Activated CD4-positive, CD25-positive, alpha-beta regulatory T cell treated with anti-CD3 and anti-CD28 coated beads, Interleukin-2, amount 50 U/mL, for 72 hours (primary cell): ENCODE data around the gene NPY4R2.
"Not testable (repeated sequence)": the region's sequence is repeated elsewhere in the genome, so short reads cannot be mapped to it uniquely, and the experiment has no call there.

Experiments used
- DNase-seq: peaks from one replicate; pipeline ENCODE4 v3.0.0; 2021

Gene NPY4R2, protein sequence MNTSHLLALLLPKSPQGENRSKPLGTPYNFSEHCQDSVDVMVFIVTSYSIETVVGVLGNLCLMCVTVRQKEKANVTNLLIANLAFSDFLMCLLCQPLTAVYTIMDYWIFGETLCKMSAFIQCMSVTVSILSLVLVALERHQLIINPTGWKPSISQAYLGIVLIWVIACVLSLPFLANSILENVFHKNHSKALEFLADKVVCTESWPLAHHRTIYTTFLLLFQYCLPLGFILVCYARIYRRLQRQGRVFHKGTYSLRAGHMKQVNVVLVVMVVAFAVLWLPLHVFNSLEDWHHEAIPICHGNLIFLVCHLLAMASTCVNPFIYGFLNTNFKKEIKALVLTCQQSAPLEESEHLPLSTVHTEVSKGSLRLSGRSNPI

DNA sequence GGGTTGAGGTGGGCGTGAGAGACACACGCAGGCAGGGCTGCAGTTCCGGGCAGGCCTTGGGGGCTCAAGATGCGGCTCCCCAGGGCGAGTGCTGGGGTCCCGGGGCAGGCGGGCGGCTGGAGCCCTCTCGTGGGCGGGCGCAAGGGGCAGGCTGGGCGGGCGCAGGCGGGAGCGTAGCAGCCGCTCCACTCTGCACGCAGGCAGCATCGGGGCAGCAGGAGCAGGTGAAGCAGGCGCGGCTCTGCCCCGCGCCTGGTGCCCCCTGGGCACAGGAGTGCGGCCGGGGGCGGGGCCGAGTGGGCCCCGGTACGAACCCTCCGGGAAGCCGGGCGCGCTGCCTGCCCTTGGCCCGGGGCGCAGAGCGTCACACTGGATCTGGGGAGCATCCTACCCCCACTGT lies at the start of gene NPY4R2:
Gene NPY4R2, plus strand, starts transcription at position 188 of the 400 bp plus-strand sequence. CDS start 3,326 bp downstream, outside the sequence.
- DNase-seq, result not testable (repeated sequence)

DNA sequence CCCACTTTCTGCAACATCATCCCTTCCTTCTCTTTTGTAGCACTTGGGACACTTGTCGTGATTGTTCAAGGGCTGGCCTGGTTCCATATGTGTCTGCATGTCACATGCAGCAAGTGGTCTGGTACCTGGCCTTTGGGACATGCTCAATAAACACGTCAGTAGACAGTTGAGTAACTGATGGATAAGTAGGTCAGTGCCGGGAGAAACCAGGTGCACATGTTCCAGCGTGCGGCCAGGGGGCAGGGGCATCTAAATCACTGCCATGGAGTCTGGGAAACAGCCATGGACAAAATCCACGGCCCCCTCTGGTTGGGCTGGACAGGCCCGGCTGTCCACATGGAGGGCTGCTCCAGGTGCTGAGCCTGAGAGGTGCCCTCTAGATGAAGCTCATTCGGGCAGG lies 47.6 kb upstream of the NPY4R2 start:
- not testable (repeated sequence) for DNase-seq

DNA sequence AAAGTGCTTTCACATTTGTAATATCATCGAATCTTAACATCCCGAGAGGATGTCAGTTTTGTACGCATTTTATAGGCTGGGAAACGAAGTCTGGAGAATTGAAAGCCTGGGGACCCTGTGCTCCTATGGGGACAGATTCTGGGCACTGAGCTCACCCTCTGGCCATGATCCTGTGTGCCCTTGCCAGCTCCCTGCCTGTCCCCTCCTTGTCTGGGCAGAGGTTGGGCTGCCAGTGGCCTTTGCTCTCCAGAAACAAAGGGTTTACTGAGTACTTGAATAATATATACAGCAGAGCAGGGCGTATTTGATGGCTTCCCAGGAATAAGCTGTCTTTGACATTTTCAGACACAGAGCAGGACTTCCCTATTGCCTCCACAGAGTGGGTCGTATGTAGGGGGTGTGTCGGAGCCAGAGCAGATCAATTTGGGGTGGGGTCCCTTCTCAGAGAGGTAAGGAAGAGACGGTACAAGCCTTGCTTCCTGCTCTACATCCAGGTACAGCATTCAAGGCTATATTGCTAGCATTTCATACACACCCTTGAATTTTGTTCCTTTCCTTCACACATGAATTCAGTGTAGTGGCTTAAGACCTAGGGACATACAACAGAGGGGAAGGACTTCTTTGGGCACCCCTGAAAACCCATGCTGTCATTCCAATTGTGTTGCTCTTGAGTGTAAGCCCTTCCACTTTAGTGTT lies 46.8 kb upstream of the NPY4R2 start:
- not testable (repeated sequence) for DNase-seq

DNA sequence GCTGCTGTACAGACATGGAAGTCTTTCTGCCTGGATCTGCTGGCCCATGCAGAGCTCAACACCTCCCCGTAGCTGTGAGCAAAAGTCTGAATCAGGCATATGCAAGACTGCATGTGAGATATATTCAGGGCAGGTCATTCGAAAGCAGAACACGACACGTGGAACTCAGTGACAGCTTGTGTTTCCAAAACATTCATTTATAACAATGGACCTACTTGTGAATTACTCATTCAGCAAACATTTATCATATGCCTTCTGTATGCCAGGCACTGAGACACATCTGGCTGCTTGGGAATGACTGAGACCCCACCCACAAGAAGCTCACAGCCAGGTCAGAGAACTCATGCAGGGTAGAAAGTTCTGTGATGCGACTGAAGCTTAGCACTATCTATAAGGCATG lies 46.2 kb upstream of the NPY4R2 start:
- not testable (repeated sequence) for DNase-seq

DNA sequence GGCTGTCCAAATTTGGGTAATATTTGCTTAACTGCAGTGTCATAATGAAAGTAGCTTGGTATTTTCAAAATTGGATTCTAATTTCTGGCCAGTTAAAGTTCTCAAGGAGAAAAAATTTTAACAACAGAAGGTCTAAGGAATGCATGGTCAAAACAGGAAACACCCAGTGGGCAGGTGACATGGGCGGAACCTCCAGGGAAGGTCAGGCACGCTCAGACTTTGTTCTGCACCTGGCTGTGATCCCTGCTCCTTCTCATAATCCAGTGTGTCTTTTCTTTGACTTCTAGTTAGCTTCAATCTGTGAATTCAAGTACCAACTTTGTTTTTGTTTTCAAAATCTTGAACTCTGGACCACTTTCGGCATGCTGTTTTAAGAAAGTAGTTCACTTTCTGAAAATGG lies 34.2 kb upstream of the NPY4R2 start:
- not testable (repeated sequence) for DNase-seq

DNA sequence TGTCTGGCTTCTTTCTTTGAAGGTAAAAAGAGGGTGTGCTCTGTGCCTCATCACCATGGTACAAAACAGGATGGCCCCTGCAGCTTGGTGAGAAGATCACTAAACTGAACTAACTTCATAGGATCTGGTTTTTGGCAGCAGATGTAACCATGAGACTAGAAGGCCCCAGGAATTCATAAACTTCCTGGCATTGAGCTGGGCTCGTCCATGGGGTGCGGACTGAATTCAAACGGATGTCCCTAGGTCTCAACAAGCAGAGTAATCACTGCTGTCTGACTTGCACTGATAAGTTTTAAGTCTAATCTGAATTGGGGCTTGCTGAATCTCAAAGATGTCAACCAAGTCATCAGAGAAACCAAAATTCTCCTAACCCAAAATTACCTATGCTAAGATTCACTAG lies 33.5 kb upstream of the NPY4R2 start:
- DNase-seq, result not testable (repeated sequence)

DNA sequence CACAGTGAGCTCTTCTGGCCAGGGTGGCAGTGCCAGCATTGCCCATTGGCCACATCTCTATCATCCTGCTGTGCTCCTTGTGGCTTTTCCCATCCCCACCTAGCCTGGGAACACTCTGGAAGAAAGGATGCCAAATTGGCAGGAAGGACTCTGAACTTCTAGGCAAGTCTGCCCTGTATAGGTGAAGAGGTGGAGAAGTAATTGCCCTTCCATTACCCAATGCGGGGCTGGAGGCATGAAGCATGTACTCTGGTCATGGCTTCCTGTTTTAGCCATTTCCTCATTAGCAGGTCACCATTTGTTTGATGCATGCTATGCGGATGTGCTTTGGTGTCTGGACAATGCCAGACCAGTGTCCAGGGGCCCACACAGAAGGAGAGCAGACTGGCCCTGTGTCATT lies 32.1 kb upstream of the NPY4R2 start:
- not testable (repeated sequence) for DNase-seq

DNA sequence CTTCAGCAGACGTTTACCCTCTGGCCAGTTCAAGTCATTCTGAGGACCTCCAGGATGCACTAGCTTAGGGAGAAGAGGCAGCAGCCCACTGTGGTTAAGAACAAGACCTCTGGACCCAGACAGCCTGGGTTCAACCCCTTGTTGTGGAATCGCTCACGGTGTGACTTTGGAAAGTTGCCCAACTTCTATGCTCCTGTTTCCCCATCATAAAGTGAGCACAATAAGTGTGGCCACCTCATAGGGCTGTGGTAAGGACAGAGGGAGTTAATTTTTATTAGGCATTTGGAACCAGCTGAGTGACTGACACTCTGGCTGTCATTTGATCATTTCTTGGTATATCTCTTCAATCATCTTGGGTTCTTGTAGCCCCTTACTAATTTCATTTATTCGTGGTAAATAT lies 31.6 kb upstream of the NPY4R2 start:
- not testable (repeated sequence) for DNase-seq

DNA sequence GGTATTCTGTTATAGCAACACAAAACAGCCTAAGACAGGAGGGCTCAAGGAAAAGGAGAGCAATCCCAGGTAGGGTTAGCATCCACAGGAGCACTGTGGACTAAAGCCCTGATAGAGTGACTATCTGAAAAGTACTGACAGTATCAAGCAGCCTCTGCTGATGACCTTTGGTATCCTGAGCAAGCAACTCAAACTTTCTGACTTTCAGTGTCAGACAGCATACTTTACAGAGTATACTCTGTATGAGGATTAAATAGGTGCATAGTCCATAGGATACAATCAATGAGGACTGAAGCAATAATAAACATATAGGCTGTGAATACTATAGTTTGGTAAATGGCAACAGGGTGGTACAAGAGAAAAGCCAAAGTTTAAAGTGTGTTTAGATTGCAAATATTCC lies 27.7 kb upstream of the NPY4R2 start:
- DNase-seq, result not testable (repeated sequence)

DNA sequence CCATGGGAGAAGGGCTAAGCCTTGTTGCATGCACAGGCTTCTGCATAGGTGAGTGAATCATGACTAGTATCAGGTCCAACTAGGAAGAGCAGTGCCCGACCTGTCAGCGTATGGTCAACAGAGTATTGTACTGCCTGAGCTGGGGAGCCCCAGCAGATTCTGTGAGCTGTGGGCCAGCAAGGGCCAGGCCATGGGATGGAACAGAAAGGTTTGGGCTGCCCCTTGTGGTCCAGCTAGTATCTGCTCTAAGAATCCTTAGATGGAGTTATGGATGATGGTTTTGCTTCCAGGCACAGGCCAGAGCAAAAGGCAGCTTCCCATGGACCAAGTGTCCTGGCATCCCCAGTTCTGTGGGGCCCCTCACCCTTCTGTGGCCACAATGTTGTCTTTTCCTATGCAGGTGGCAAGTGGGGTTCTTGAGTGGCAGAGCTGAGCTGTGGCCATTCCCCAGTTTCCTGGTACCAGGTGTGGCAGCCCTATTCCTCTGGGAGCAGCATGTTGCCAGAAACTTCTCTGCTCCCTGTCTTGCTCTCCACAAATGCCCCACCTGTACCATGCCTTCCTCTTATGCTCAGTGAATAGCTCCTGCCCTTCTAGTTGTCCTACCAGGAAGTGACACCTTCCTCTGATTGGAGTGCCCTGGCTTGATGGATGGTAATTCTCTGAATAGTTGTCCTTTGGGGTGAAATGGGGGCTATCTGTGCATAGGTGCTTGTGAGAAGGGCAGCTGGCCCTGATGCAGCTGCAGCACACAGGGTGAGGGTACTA lies 25.8 kb upstream of the NPY4R2 start:
- DNase-seq, result not testable (repeated sequence)

DNA sequence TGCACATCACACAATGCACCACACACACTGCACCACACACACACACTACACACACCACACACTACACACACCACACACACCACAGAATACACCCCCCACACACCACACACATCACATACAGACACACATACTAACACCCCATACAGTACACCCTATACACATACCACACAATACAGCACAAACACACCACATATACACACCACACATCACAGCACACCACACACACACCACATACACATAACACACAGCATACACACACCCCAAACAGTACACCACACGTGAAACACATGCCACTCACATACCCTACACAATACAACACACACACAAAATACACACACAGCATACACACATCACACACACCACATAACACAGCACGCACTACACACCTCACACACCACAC lies 23.9 kb upstream of the NPY4R2 start:
- not testable (repeated sequence) for DNase-seq

DNA sequence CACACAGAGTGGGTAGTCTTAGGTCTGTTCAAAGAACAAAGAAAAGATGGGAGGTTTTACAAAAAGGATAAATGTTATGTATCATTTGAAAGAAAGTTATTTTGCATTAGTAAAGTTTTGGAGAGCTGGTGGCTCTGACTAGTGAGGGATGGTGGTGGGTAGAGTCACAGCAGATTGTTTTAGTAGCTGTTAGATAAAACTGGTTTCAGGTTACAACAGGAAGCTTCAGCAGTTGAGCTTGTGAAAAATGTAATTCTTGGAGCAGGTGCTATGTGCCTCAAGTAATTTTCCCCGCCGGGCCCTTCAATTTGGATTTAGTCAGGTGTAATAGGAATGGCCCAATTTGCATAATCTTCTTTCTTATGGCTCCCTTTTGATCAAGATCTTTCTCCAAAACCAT lies 20.6 kb upstream of the NPY4R2 start:
- not testable (repeated sequence) for DNase-seq

DNA sequence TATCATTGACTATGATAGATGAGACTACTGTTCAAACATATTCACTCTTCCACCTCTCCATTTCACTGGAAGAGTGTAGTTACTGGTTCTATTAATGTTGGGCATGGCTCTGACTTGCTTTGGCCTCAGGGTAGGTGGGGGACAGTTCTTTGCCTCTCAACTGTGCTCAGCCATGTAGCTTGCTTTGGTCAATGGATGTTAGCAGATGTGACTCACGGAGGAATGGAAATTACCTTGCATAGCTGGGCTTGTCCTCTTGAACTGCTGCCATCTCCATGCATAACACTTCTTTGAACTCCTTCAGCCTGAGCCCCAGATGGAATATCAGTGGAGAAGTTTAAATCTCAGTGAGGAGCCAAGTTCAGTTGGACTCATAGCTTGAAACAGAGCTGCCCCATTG lies 9.1 kb upstream of the NPY4R2 start:
- not testable (repeated sequence) for DNase-seq

DNA sequence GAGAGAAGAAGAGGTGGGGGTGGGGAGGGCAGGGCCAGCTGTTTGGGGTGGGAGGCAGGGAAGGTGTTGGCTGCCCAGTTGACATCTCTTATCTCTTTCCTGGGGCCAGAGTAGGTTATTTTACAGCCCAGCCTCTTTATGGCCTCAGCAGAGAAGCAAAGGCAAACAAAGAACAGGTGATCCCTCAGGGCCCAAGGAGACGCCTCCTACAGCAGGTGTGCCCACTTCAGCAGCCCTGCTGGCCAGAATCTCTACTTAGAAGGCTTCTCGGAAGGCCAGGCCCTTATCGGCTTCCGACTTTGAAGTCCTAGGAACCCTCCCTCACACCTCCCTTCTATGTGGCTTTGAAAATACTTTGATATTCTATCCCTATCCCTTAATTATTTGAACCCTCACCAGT lies 8.0 kb upstream of the NPY4R2 start:
- not testable (repeated sequence) for DNase-seq

DNA sequence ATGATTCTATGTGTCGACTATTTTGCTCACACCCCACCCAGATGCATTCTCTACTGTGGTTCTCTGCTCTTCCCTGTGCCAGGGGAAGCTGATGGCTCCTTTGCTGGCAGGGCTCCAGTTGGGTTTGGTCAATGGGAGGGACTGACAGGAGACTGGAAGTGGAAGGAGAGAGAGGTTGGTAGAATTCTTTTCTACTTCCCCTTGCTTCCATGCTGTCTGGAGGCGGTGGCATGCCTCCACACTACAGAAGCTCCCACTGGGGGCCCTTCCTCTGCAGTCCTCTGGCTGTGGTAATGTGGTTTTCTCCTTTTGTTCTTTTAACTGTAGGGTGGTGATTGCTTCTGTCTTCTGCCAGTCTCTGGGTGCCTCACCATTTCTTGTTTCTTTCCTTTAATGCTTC lies 4.4 kb upstream of the NPY4R2 start:
- DNase-seq, result not testable (repeated sequence)

DNA sequence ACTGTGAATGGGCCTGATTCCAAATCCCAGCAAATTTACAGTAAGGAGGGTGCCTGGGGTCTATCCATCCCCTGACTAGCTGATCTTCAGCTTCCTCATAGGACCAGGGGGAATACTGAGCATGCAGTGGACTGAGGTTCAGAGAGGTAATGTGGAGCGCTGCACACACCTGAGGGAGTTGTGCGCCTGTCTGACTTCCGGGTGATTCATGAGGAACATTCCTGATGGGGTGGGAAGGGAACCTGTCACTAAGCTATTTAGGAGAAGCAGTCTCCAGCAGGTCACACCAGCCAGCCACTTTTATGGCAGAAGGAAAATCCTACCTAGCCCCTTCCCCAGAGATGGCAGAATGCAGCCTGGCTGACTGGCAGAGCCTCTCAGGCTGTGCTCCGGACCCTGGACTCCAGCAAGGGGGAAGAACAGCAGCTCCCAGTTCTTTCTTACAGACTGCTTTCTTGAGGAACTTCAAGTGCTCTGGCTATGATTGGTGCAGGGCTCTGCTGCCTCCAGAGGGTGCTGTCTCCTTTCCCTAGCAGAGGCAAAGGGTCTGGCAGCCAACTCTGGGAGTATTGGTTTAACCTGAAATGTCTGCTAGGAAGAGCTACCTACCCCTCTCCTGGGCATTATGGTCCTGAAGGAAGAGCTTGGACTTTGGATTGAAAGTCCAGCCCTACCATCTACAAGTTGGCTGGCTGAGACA lies 2.5 kb upstream of the NPY4R2 start:
- not testable (repeated sequence) for DNase-seq

DNA sequence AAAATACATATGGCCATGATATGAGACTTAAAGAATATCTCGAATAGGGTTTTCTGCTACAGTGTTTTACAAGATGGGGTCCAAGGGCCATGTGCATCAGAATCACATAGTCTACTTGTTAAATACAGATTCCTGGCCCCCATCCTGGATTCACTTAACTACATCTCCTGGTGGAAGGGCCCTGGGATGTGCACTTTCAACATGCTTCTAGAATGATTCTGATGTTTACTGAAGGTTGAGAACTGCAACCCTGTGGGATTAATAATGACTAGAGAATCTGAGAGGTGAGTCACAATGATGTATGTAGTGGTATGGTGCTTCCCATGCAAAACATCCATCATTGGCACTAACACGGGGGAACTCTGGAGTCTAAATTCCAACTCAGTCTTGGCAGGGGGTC lies 2.1 kb downstream of the NPY4R2 start:
- not testable (repeated sequence) for DNase-seq

DNA sequence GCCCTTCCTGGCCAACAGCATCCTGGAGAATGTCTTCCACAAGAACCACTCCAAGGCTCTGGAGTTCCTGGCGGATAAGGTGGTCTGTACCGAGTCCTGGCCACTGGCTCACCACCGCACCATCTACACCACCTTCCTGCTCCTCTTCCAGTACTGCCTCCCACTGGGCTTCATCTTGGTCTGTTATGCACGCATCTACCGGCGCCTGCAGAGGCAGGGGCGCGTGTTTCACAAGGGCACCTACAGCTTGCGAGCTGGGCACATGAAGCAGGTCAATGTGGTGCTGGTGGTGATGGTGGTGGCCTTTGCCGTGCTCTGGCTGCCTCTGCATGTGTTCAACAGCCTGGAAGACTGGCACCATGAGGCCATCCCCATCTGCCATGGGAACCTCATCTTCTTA lies 4.0 kb downstream of the NPY4R2 start:
- not testable (repeated sequence) for DNase-seq

DNA sequence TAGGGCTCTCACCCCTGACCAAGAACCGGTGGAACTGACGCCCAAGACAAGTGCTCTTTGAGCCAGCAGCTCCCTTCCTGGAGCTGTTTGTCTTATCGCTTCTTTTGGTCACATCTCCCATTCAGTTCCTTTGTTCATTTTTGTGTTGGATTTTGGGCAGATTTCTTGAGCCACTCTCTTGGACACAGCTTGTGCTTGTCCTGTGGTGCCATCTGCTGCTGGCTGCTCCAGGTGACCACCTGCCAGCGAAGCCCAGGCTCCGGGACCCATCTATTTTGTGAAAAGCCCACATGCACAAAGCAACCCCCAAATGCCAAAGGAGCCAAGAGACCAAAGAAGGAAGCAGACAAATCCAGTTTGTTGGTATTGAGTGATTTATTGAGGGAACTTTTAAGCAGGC lies 6.2 kb downstream of the NPY4R2 start:
- DNase-seq, result not testable (repeated sequence)

DNA sequence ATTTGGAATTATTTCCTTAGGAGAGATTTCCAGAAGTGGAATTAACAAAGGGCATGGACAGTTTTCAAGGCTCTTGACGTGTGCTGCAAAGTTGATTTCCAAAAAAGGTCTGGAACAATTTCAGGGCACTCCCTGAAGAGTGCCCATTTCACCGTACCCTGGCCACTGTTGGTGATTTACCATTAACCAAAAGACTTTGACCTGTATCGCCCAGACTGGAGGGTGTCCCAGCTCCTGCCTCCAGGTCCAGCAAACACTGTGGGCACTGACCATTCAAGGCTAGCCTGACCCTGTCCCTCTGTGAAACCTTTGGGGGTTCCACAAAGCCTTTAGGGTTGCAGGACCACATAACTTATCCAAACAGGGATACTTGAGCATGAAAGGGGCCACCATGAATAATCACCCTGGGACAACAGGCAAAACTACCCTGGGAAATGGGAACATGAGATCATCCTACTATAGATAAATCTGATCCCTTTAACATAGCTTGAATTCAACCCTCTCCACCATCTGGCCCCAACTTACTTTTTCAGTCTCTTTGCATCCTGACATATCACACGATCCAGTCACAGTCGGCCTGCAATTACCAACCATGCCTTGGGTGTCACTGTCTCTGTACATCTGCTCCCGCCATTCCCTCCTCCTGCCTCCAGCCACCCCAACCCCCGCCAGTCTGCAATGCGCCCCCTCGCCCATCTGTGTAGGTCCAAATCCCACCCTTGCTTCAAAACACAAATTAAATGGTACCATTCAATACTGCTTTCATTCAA lies 8.9 kb downstream of the NPY4R2 start:
- DNase-seq, result not testable (repeated sequence)

DNA sequence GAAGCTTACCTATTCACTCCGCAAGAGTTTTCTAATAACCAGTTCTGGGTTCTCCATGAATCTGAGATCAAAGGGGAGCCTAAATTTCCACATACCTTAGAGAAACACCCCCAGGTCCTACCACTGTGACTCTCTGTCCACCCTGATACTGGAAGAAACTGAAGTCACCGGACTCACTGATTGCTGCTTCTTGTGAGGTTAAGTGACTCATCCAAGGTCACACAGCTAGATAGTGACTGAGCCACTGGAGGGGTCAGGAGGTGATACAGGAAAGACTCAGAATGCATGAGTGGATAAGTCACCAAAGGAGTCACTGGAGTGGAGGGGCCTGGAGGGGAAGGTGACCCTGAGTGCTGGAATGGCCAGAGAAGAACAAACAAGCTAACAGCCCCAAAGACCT lies 9.8 kb downstream of the NPY4R2 start:
- DNase-seq, result not testable (repeated sequence)

DNA sequence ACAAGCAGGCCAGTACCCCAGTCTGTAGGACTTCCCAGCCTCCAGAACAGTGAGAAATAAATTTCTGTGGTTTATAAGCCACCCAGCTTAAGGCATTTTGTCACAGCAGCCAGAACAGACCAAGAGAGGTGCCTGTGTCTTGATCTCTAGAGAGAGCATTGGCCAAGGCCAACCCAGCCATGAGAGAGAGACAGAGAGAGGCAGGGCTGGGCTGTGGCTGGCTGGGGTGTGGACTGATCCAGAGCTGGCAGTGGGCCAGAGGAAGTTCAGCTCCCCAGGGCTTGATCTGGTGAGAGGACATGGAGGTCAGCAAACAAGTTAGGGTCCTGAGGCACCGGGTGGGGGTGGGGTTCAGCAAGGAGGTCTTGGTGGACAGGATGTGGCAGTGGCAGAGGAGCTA lies 14.4 kb downstream of the NPY4R2 start:
- not testable (repeated sequence) for DNase-seq
